HT1080 (cell line): ENCODE data around the gene SULT4A1. TPM values are rescaled to one million over a fixed set of nuclear protein-coding genes. Genes with fewer than 3 reads are reported as not detected.

ENCODE experiments used
- DNase-seq: peaks from one replicate; pipeline ENCODE4 v3.0.0-alpha.2; 2015; ENCODE audit warnings: low read depth
- total RNA-seq: library from RNA; depleted of rRNA; stranded (reverse); fragments of >200 nt; shearing (Covaris generic); gene quantifications from 2 replicates; pipeline ENCODE4 v1.2.3, GENCODE V29; 2014

Gene SULT4A1
- total RNA-seq, 1 experiment from 2014 or later, result 0.26 TPM

DNA sequence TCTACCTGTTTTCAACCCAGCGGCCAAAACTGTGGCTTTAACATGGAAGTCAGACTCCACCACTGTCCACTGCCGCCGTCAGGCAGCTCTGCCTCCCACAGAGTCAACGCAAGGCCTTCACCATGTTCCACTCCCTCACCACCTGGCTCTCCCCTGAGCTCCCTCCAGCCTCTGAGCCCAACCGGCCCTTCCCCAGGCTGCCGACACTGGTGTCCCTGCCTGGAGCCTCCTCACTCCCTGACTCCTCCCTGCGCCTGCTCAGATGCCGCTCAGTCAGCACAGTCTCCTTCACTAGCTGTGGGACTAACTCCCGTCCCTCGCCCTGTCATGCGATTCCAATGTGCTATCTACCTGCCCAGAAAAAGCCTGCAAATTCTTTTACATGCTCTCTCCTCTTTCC lies 16.3 kb downstream of the SULT4A1 start:
- no peak for DNase-seq

DNA sequence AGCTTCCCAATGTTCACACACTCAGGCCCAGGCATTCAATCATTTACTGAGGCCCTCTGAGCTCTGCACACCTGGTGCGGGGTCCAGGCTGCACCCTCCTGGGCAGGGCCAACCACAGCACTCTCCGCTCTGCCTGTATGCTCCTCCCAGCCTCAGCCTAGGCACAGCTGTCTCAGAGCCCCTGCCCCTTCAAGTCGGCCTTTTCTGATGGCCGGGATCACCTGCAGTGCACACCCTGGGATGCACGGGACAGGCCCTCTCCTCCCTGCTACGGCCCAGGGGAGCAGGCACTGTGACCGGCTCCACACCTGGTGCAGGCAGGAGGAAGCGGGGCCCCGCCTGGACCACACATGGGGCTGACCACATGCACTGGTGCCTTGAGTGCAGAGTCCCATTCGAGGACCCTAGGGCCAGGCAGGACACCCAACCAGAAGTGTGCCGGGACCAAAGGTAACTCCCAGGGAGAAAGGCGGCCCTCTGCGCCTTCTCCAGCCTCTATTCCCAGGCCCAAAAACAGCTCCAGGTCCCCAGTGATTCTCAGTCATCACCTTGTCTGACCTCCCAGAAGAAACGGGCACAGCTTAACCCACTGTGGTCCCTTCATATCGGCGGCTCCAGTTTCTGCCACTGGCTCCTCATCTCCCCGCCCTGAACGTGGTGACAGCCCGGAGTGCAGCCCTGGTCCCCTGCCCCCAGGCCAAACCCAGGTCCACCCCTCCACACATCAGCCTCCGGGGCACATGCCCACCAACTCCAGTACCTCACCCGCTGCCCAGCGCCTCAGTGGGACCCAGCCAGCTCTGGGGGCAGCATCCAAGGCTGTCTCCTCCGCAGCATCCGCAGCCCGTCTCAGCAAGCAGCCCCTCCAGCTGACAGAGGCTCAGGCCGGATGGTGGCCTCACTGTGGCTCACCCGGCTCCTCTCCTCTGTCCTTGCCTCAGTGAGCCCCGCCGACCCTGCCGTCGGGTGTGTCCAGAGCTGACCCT lies 17.5 kb downstream of the SULT4A1 start:
- no peak for DNase-seq

DNA sequence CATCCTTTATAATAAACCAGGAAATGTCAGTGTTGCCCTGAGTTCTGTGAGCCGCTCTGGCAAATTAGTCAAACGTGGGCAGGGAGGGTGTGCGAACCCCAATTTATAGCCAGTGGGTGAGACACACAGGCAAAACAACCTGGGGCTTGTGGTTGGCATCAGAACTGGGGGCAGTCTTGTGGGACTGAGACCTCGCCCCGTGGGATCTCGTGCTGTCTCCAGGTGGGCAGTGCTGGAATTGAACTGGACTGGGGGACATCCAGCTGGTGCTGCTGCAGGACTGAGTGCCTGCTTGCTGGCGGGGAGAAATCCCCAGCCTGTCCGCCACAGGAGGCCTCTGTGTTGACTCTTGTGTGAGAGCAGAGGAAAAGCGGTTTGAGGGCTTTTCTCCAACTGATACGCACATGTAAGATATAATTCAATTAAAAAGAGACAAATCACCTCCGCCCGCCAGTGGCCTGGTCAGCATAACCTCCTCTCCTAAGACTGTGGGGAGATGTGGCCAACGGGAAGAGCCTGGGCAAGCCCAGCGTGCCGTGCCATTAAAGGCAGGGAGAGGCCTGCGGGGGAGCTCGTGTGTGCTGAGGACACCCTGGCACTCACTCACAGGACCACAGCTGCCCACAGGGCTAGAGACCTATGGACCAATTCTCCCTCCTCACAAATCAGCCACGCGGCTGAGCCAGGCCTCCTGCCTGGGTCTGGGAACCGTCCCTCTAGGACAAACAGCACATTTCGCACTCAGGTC lies 18.4 kb downstream of the SULT4A1 start:
- DNase-seq, result no peak

DNA sequence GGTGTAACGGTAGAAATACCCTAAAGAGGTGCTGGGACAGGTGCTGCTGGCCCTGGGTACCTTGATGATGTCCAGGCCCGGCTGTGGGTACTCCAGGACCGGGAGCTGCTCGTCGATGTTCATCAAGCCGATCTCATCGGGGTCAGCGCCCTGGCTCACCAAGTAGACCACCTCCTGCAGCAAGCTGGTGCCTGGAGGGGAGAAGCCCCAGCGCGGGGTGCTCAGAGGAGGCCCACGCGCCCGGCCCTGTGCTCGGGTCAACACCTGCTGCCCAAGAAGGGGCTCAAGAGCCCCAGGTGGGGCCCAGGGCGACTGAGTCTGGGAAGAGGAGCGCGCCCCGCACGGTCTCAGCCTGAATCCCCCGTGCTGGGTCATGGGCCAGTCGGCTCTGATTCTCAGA lies 20.6 kb downstream of the SULT4A1 start:
- DNase-seq, result no peak

DNA sequence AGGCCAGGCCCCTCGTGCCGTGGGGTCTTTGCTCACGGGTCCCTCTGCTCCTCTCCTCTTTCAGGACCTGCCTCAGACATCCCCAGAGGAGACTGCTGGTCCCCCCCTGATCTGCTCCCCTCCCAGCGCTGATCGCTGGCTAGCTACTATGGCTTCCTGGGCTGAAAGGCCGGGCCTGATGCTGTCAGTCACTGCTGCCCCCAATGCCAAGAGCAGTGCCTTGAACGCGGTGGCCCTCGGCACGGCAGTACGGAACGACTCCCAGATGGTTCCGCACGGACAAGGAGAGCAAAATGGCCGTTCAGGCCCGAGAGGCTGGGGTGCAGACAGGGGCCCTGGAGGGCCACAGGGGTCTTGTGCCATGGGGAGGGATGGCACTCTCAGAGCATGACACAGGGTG lies 21.5 kb downstream of the SULT4A1 start:
- no peak for DNase-seq

DNA sequence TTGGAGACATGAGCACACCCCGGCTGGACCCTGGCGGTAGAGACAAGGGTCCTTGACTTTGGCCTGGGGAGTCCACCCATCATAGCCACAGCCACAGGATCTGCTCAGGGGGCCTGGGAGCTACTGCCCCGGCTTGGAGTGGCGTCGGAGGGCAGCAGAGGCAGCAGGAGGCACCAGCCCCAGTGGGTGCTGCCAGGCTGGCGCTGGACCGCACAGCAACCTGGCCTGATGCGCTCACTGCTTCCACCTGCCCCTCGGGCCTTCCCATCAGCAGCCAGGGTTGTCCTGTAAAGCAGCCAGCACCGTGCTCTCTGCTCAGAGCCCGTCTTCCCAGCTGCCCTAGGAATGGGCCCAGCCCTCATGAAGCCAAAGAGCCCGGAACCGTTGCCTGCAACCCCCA lies 21.9 kb downstream of the SULT4A1 start:
- no peak for DNase-seq

DNA sequence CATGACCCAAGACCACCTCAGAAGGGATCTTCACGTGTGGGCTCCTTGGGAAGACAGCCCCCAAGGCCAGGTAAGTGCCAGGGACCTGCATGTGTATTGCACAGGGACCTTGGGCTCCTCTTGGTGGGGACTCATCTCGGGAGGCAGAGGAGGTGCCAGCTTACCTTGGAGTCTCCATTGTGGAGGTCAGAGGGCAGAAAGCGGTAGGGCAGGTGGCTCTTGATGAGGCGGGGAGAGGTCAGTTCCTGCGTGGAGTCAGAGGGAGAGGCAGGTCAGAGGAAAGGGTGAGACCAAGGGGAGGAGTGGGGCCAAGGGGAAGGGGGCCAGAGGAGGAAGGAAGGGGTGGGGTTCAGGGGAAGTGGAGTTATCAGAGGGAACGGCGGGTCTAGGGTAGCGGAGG lies 22.5 kb downstream of the SULT4A1 start:
- DNase-seq, result no peak

DNA sequence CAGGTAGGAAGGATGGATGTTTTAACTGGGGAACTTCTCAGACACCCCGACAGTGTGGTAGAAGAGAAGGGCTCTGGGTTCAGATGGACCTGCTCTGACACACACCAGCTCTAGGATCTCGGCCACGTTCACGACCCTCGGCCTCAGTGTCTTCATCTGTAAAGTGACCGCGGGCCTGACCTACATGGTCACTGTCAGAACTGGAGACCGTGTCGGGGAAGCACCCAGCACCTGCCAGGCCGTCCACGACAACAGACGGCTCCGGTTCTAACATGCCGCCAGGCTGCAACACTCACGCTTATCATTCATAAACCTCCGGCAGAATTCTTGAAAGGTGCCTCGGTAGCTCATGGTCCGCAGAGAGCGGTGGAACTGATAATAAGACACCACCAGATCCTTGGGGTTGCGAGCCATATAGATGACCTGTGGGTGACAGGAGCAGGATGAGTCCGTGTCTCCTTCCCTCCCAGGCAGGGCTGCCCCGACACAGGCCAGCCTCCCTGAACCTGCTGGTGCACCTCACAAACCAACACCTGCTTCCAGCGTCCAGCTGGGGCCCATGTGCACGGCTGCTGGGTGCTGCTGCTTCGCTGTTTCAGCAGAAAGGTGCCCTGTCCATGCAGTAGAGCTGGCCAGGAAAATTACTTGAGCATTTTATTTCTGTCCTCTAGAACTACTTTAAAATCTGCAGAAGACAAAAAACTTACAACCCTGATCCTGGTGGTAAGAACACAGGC lies 23.6 kb downstream of the SULT4A1 start:
- no peak for DNase-seq

DNA sequence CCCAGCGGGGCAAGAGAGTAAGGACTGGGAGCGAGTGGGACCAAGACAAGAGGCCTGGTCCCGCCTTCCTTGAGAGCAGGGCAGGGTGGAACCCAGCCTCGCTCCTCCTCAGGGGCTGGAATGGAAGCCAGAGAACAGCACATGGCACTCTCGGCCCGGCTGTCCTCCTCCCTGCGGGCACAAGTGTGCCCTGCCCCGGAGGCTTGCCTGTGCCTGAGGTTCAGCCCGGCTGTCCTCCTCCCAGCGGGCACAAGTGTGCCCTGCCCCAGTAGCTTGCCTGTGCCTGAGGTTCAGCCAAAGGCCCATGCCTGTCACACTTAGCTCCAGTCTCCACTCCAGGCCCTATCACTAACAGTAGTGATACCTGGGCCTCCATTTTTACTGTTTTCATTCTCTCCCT lies 24.2 kb downstream of the SULT4A1 start:
- DNase-seq, result no peak

DNA sequence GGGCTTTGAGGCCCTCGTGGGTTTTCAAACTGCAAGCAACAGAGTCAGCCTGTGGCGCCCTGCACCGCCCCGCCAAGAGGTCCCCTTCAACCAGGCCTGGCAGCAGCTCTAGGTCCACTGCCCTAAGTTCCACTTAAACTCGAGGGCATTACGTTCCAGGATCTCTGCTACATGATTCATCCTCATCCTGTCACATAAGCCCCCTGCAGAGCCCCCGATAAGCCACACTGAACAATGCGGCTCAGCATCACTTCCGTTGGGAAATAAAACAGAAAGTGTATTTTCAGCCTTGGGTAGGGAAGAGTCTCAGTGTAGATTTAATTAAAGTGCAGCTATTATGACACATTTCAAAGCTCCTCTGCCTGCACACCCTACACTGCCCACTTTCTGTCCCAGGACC lies 24.6 kb downstream of the SULT4A1 start:
- peak; percentile 53 for DNase-seq

DNA sequence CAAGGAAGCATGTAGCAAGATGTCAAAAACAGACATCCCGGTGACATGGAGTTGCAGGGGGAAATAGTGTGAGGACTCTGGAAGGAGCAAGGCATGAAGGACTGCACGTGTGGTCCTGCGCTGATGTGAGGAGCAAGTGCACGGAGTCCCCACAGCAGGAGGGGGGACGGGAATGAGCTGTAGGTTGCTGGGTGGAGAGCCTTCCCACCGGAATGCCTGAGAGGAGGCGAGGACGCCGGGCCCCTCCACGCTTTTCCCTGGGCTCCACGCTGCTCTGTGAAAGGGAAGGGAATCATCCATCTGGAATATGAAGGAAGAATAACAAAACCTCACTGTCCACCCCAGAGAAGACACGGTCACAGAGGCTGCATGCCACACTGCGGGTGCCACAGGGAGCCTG lies 26.6 kb downstream of the SULT4A1 start:
- no peak for DNase-seq

DNA sequence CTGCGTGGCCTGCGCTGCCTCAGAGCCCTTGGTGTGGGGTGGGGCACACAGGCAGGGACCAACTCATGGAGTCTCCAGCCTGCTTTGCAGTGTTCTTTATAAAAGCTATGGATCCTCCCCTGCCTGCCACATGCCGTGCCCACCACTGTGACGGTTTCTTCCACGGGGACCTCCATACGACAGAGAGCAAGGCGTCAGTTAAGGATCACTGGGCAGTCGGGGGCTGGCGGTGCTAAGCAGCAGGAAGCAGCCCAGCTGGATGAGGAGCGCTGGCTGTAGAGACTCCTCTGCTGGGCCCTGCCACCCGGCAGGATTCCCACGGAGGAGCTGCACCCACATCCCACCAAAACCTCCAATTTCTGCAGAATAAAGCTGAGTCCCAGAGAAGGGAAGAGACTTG lies 27.1 kb downstream of the SULT4A1 start:
- DNase-seq, result no peak

DNA sequence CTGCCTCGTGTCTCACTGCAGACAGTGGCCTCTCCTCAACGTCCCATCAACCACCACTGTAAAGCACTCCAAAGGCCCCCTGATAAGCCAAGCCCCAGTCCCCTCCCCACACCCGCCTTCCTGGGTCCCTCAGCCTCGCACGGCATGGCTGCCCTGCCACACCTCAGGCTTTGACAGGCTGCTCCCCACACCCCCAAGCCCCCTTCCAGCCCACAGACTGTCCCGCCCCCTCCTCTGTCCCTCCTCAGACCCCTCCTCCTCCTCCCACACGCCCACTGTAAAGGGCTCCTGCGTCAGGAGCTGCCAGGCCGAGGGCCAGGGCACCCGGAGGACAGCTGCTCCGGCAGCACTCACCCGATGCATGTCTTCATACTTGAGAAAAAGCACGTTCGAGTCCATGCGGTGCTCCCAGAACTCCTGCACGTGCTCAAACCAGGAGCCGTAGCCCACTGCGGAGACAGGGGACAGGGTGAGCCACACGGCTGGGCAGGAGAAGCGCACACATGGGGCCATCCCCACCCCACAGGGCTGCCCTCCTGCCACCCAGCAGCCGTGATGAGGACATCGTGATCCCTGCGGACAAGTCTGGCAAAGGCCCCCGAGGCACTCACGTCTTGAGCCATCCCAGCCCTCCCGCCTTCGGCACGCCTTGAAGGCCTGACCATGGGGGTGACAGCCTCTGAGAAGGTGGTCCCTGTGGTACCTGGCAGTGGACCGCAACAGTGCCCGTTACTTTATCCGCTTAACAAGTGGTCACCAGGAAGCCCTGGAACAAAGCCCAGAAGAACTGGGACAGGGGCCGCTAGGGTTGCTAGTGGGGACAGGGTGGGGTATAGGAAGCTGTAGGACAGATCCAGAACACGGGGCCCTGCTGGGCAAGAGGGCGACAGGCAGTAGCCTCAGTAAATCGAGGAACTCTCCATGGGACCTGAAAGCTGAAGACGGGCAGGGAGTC lies 28.8 kb downstream of the SULT4A1 start:
- no peak for DNase-seq

DNA sequence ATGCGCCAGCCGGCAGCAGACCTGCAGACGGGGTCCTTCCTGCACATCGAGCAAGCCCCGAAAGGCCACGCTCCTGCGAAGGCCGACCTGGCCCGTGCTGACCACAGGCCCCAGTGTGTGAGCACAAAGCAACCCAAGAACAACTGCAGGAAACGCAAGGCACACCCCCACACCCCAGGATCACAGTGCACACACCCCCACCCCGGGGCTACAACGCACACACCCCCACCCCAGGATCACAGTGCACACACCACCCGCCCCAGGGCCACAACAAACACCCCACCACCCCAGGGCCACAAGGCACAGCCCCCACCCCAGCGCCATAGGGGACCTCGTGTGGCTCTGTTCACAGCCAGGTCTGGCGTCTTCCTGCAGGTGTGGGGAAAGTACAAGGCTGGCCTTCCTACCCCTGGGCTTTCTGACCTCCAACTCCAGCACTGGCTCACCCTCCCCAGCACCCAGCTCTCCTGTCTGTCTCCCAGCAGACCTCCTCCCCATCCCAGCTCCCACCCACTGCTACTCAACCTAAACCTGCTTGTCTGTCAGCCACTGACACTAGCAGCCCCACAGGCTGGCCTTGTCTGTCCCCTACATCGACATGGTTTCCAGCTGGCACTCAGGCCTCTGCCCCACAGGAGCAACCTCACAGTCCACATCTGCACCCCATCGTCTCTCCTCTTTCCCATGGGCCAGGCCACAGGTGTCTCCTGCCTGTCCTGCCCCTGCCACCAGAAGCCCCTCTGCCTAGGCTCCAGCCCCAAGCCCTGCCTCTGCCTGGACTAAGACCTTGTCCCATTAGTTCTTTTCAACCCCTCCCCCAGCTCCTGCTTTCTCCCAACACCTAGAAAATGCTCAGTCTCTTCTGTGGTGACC lies 29.7 kb downstream of the SULT4A1 start:
- DNase-seq, result no peak

DNA sequence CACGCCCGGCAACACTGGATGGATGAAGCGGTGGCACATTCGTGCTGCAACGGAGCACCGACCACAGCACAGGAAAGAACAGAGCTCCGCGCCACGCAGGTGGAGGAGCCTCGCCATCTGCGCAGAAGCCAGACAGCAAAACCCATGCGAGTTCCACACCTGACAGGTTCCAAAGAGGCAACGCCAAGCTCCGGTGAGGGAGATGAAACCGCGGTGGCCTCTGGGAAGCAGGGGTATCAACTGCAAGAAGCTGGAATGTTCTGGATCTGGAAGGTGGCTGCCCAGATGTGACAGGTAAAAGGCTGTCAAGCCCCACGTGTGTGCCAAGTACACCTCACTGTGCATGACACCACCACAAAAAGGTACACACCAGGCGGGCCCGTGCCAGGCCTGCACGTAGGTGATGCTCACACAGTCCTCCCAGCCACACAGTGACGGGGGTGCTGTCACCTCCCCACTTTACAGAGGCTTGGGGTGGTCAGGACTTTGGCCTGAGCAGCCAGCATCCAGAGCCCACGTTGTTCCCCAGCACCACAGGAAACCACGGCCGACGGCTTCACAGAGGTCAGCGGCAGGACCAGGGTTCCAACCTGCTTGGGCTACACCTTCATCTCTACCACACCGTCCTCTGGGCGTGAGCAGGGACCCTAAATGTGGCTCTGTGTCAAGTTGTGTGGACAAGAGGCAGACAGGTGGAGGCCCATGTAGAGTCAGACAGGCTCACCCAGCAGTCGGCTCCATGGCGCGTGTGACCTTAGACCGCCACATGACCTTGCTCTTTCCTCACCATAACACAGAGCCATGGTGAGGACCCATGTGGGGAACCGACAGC lies 30.5 kb downstream of the SULT4A1 start:
- DNase-seq, result no peak

DNA sequence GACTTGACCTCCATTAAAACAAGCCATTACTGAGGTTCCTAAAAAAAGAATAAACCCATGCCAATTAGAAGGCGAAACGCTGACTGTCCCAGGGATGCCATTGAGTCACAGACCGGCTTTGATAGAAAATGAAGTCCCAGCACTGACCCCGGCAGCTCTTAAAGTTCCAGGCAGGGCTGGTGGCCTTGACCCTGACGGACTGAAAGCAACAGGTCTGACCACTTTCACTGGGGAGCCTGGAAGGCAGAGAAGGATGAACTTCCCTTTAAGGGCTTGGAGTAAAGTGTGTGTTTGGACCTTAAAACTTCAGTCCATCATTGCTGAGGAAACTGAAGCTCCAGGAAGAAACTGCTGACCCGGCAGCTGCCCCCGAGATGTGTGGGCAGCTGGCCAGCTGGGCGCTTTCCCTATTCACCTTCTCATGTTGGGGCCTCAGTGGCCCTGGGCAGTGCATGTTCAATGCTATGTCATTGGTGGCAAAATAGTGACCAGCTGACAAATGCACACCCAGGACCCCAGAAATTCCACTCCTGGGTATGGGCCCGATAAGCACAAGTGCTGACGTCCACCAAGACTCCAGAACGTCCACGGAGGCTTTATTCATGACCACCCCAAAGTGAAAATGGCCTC lies 31.3 kb downstream of the SULT4A1 start:
- DNase-seq, result no peak

DNA sequence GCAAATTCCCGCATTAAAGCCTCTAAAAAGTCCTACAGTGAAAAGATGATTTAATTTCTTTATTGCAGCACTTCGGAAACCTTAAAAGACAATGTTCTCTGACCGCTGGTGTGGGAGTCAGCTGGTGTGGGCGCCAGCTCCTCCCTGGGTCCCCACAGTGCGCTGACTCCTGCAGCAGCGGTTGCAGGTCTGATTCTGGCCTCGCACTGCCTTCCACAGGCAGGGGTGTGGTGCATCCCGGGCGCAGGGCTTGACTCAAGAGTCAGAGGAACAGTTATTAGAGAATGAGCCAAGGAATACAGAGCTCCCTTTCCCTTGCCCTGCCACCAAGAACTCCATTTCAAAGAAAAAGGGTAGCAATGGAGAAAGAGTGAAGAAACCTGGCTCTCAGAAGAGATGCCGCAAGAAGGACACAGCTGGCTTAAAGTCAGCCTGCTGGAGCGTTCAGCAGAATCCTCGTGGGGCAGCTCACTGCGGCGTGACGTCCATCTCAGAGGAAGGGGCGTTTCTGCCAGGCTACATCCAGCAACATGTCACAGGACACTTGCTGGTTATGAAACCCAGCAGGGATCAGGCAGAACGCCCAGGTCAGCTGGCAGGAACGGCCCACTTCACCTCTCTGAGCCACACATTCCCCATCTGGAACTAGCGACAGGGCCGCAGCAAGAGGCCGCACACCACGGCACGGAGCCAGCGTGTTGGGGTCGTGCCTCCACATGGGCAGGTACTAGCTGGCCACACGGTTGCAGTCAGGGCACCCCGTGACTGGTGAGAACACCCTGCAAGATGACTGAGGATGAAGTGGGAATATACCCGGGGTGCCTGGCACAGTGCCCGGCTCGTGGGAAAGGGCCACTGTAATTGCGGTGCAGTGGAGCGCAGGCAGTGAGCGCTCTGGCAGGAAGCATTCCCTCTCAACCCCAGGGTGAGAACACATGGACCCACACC lies 32.1 kb downstream of the SULT4A1 start:
- no peak for DNase-seq
